Right ventricle myocardium inferior (tissue), 1 donor: ENCODE results near the gene UMAD1. TPM values are rescaled to one million over a fixed set of nuclear protein-coding genes. Genes with fewer than 3 reads are reported as not detected.

Source experiments
- ATAC-seq: fragments of 200-7000 bp; cut with Tn5 transposase; one replicate; pipeline ENCODE4 v1.9.1; 2020; ENCODE audit warnings: mild to moderate bottlenecking, moderate library complexity
- DNase-seq: peaks from one replicate; pipeline ENCODE4 v3.0.0; 2021; ENCODE audit errors: missing footprints
- intact Hi-C: fragments of 100-400 bp; cut with DNase I; formaldehyde crosslinking; loops from one replicate; pipeline ENCODE4 v1.11.0; 2022
- total RNA-seq: library from RNA; stranded (reverse); fragmentation: NEBNext Ultra II Directional; extraction: Animal tissue kit (Norgen Biotek cat#: 25700); gene quantifications from one replicate; pipeline ENCODE4 v1.2.1, GENCODE V29; 2021
- donor health status: DM: no; HTN: yes; CAD: no; lungs with severe emphysema.

UMAD1 gene
- total RNA-seq, 1 donor from 2014 or later: 13.3 TPM

DNA sequence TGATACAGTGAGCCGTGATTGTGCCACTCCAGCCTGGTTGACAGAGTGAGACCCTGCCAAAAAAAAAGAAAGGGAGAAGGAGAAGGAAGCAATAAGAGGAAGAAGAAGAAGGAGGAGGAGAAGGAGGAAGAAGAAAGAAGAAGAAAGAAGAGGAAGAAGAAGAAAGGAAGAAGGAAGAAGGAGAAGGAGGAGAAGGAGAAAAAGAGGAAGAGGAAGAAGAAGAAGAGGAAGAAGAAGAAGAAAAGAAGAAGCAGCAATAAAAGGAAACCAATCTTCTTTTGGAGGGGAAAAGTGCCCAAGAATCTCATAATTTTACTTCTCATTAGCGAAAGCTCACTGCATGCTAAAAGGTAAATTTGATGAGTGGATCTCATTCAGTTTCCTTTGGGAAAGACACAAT lies 242.3 kb downstream of the UMAD1 start:
- intact Hi-C loops: no loop called here
- DNase-seq (no peak), ATAC-seq (no peak)

DNA sequence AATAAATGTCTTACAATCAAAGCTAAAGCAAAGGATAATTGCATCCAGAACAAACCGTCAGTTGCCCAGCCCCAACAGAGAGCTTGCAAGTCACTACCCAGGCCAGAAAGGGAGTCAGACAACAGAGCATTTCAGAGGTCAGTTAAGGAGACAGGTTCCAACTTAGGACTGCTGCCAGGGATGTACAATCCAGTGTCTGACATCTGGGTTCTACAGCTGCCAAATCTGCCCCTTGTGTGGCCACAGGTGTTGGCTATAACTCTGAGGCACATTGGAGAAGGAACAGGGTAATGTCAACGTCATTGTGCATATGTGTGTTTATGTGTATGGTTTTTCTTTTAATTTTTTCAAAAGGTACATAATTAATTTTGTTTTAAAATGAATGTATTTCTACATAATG lies 242.8 kb downstream of the UMAD1 start:
- intact Hi-C loops: no loop called here
- DNase-seq (no peak), ATAC-seq (no peak)

DNA sequence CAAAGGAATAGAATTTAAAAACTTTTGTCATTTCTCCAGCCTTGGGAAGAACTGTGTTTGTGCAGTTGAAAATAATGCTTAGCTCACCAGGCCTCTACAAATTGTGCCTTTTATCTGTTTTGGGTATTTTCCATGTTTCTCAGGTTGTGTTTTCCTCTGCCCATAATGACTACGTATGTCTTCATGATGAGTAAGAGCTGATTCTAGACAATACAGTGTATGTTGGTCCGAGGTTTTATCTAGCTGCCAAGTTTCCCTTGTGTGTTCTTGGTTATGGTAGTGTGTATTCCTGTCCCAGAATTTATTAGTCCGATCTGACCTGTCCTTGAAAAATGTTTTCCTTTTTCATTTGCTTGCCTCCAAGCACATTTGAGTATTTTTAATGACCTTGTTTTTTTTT lies 244.3 kb downstream of the UMAD1 start:
- intact Hi-C loops: no loop called here
- DNase-seq (no peak), ATAC-seq (no peak)

DNA sequence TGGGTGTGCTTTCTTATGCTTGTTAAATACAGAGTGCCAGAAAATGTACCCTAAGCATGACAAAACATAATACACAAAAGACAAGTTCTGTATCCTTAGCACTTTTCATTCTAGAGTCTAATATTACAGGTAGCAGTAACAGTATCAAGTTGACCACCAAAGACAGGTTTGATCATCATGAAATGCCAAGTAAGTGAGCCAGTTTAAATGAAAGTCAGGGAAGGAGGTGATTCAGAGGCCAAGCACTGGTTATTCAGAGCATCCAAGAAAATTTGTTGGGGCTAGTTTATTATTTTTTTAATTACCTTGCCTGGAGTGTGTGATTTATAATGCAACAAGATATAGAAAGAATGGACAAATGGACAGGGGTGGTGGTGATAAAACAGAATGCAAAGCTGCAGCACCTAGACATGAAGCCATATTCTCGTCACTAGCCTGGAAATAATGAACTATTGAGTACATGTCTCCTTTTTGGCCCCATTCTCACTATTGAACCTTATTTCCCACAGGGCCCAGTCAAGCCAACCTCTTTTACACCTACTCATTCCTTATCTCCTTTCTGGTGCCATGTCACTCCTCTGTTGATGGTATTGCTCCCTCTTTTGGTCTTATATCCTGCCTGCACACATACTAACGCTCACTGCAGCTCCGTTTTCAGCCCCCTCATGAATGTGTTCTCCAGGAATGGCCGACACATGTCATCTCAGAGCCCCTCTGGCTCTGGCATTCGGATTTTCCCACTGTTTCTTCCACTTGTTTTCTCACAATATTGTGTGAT lies 249.4 kb downstream of the UMAD1 start:
- DNase-seq: no peak
- ATAC-seq: no peak

DNA sequence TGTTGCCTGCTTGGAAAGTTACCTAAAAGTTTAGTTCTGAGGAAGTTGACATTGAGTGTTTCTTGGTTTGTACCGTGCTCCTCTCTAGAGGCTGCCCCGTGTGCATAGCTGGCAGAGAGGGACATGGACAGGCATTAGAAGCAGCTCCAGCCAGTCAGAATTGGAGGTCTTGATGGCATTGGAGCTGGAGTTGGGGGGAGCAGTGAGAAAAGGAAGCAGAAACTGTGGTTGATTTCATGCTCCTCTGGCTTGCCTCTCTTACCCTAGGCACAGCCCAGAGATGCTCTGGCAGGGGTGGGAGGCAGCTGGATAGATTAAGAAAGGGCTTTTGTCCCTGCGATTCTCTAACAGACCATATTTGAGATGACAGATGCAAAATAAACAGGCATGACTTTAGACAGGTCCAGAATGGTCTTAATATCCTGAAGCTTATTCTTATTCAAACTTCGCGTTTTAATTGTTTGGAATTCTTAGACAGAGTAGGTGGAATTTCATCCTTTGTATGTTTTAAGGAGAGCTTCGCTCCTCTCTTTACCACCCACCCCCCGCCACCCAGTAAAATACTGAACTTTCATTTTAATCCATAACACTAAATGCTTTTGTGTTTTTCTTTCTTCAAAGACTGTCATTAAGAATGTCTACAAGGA lies 254.6 kb downstream of the UMAD1 start:
- ATAC-seq (no peak), DNase-seq (no peak)
- intact Hi-C loops: no loop called here

More for the DNA sequence above, 249.4 kb downstream of the UMAD1 start:
- intact Hi-C loops: no loop called here

DNA sequence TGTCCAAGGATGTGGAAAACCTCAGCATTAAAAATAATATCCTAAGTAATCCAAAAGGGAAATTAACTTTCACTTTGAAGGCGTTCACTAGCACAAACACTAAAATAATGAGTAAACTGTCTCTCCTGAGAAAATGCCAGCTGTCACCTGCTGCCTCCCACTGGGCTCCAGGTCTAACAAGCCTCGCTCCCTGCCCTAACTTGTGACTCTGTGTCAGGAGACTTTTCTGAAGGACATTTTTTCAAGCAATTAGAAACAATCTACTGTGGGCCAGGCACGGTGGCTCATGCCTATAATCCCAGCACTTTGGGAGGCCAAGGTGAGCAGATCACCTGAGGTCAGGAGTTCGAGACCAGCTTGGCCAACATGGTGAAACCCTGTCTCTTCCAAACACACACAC lies 255.2 kb downstream of the UMAD1 start:
- intact Hi-C loops: no loop called here
- ATAC-seq: no peak
- no peak for DNase-seq

DNA sequence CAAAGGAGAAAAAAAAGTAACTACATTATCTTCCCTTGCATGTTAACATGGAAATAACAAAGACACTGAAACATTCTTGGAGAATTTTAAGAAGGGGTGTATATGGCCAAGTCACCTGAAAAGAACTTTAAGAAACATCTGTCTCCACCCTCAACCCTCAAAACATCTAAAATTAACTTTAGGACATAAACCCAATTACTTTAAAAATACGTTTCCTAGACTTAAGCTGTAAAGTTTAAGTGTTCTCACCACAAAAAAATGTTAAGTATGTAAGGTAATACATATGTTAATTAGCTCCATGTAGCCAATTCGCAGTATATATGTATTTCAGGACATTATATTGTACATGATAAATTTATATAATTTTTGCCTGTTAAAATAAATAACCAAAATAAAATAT lies 257.0 kb downstream of the UMAD1 start:
- intact Hi-C loops: no loop called here
- ATAC-seq: no peak
- DNase-seq: no peak

DNA sequence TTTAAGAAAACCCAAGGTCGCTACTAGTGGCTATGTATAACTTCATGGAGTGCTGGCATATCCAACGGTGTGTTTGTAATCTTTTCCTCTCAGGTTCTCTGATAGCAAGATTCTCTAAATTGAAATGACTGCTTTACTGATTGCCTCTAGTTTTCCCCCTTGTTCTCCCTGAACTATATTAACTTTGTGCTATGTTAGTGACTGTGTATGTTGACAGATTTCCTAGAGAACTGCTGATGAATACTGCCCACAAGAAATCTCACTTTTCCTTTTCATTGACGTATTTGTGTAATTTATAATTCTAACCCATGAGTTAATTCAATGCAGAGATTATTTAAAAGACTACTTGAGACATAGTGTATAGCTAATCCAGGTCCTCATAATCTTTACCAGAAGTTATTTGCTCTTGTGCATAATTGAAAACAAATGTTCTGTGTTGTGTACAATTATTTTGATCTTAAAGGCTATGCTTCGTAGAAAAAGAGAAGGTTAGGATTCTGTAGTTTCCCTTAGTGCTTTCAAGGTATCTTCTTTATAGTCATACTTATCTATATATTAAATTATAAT lies 257.5 kb downstream of the UMAD1 start:
- intact Hi-C loops: no loop called here
- ATAC-seq: no peak
- DNase-seq: no peak

DNA sequence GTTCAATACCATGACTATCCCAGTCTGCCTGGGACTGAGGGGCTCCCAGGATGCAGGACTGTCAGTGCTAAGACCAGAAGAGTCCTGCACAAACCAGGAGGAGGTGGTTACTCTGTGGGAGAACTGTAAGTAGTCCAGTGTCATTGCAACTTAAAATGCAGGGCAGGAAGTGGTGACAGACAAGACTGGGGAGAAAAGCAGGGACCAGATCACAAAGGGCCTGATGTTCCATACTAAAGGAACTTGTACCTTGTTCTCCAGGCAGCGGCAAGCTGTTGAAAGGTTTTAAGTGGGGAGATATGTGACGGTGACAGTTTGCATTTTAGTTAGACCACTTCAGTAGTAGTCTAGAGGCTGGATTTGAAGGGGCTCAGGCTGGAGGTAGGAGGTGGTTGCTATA lies 262.3 kb downstream of the UMAD1 start:
- peak; percentile 44 for ATAC-seq
- intact Hi-C loops: no loop called here

DNA sequence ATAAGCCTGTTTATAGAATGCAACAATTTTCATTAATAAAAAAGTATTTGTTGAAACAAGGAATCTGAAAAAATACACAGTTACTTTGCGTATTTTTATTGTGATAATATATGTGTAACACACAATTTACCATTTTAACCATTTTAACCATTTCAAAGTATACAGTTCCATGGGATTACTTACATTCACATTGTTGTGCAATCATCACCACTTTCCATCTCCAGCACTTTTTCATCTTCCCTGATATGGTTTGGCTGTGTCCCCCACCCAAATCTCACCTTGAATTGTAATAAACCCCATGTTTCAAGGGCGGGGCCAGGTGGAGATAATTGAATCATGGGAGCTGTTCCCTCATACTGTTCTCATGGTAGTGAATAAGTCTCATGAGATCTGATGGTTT lies 266.8 kb downstream of the UMAD1 start:
- DNase-seq: no peak
- intact Hi-C loops: no loop called here
- ATAC-seq: no peak

More for the DNA sequence above, 262.3 kb downstream of the UMAD1 start:
- DNase-seq: no peak

DNA sequence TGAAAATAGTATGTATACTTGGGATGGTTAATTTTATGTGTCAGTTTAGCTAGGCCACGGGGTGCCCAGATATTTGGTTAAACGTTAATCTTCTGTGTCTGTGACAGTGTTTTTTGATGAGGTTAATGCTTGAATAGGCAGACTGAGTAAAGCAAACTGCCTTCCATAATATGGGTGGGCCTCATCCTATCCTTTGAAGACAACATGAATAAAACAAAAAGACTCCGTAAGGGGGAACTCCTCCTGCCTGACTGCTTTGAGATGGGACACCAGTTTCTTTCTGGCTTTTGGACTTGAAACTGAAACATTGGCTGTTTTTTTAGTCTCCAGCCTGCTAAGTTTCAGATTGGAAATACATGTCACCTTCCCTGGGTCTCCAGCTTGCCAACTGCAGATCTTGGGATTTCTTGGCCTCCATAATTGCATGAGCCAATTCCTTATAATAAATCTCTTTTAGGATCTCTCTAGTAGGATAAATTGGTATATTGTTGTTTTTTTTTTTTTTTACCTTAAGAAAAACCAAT lies 268.1 kb downstream of the UMAD1 start:
- DNase-seq (no peak), ATAC-seq (no peak)
- intact Hi-C loops: no loop called here

DNA sequence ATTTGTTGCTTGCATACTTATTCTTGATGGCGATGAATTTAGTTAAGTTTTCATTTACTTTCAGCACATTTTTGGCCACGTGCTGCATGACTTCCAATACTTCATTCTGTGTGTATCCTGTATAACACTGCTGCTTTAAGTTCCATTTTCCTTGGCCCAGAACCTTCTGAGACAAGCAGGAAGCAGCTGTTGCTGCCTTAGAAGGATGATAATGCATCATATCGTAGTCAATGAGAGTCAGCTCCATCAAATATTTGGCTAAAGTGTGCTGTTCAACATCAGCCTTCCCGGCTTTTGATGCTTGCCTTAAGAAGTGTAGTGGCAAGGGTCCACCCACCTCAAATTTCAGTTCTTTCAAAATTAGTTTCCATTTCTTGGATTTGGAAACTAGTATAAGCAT lies 268.8 kb downstream of the UMAD1 start:
- DNase-seq (no peak), ATAC-seq (no peak)
- intact Hi-C loops: no loop called here

DNA sequence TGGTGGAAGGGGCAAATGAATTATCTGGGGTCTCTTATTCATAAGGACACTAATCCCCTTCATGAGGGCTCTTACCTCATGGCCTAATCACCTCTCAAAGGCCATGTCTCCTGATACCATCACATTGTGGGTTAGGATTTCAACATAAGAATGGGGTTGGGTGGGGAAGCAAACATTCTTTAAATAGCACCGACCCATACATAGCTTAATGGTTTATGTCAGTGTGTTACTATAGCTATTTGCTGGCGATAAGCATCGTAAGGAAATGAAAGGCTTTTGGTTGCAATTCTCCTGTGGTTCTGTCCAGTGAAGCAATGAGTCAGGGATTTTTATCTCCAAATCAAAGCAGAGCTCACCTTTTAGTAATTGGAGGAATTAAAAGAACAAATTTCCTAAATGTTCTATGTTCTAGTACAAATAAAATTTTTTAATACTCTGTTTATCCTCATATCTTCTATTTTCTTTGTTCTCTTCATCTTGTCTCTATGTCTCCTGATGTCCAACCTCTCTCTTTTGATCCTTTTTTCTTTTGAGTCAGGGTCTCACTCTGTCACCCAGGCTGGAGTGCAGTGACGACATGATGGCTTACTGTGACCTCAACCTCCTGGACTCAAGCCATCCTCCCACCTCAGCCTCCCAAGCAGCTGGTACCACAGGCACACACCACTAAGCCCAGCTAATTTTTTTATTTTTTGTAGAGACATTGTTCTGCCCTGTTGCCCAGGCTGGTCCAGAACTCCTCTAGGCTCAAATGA lies 271.0 kb downstream of the UMAD1 start:
- DNase-seq (no peak), ATAC-seq (no peak)

DNA sequence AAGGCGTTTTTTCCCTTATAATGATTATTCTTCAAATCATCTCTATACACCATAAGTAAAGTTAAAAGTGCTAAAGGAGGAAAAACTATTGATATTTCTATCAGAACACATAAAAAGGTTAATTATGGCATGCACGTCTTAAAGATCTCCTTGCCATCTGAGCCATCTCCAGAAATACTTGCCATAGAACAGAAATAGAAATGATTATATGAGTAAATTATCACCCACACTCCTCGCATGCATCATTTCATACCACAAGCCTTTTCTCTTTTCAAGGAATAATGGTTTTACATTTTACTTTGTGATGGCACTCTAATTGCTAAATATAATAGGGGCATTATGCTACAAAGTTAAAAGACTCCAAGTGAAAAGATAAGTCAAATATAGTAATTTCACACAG lies 272.4 kb downstream of the UMAD1 start:
- intact Hi-C loops: no loop called here
- no peak for ATAC-seq

More for the DNA sequence above, 271.0 kb downstream of the UMAD1 start:
- intact Hi-C loops: no loop called here

DNA sequence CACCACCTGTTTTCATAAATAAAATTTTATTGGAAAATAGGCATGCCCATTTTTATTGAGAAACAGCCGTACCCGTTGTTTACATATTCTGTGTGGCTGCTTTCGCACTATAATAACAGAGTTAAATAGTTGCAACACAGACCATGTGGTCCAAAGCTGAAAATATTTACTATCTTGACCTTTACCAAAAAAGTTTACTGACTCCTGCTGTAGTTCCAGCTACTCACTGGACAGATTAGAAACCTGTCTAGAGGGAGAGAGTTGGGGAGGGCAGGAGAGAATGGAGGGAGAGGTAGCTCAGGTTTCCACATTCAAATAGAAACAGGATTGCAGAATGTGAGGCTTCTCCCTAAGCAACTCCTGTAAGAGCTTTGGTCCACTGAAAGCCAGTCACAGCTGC lies 273.0 kb downstream of the UMAD1 start:
- DNase-seq: no peak
- intact Hi-C loops: no loop called here
- no peak for ATAC-seq

More for the DNA sequence above, 272.4 kb downstream of the UMAD1 start:
- no peak for DNase-seq

DNA sequence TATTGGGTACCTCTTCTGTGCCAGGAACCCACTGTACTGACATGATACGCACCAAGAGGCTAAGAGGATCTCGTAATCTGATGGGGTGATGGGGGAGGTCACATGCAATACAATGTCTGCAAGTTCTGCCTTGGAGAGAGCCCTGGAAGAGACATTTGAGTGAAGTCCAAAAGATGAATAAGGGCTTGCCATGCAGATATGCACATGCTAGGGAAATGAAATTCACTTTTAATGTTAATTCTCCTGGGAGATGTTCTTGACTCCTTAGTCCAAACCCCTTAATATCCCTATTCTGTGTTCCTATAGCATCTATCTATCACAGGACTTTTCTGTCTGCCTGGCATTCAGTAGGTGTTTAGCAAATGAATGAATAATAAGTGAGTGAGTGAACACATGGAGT lies 274.0 kb downstream of the UMAD1 start:
- intact Hi-C loops: no loop called here
- no peak for ATAC-seq
- DNase-seq: no peak

DNA sequence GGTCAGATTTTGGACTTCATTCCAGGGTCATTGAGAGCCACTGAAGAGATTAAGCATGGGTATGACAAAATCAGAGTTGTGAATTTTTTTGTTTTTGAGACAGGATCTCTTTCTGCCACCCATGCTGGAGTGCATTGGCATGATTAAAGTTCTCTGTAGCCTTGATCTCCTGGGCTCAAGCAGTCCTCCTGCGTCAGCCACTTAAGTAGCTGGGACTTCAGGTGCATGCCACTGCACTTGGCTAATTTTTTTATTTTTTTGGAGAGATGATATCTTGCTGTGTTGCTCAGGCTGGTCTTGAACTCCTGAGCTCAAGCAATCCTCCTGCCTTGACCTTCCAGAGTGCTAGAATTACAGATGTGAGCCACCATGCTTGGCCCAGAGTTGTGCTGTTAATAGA lies 275.5 kb downstream of the UMAD1 start:
- intact Hi-C loops: no loop called here
- DNase-seq (no peak), ATAC-seq (no peak)

DNA sequence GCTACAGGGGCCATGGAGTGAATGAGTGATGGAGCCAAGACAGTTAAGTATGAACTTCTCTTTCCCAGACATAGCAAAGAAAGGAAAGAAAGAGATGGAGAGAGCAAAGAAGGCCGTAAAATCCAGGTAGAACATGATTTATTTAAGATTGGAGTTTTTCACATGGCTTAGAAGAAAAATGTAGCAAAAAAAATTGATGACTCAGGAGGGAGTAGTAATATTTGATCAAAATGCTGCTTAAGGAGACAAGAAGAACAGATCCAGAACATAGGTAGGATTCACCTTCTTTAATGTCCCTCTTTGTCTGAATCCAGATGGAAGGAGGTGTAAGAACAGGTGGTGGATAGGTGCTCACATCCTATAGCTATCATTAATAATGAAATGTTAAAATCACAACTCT lies 277.0 kb downstream of the UMAD1 start:
- intact Hi-C loops: no loop called here
- no peak for DNase-seq
- ATAC-seq: no peak

DNA sequence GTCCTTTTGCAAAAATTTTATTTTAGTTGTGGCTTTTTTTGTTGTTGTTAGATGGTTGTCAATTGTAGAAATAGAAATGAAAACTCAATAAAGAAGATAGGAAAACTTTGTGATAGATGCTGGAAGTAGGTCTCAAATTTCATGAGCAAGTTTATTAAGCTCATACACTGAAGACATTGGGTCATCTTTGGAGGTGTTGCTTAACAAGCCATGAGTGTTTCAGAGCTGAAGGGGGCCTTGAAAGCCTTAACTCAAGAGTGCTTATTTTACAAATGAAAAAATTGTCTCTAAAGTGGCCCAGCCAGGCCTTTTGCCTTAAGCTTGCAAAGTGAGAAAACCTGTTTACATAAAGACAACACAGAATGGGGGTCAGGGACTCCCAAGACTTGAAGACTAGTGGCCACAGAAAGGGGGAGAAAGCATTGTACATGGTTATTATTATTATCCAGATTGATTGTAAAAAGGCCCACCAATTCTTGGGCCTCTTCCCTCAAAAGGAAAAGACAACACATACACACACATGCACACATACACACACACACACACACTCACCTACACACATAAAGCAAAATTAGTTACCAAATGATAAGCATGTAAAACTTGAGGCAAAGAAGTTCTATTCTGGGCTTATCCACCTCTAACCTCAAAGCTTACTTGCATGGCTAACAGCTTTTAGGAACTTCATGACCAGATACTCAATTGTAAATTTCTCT lies 278.3 kb downstream of the UMAD1 start:
- no peak for DNase-seq
- intact Hi-C loops: no loop called here
- ATAC-seq: no peak
